Stimulated activated CD4-positive, alpha-beta T cell treated with anti-CD3 and anti-CD28 coated beads, Interleukin-4, amount 100 ng/mL, for 48 hours (primary cell): ENCODE data around the gene ZSWIM4.
"Not testable (repeated sequence)": the region's sequence is repeated elsewhere in the genome, so short reads cannot be mapped to it uniquely, and the experiment has no call there.

ENCODE experiments used
- DNase-seq, 2 donors: peaks; one replicate each; pipeline ENCODE4 v3.0.0-alpha.2; 2020; ENCODE audit warnings: low read depth in 2 of 2

The ZSWIM4 gene

DNA sequence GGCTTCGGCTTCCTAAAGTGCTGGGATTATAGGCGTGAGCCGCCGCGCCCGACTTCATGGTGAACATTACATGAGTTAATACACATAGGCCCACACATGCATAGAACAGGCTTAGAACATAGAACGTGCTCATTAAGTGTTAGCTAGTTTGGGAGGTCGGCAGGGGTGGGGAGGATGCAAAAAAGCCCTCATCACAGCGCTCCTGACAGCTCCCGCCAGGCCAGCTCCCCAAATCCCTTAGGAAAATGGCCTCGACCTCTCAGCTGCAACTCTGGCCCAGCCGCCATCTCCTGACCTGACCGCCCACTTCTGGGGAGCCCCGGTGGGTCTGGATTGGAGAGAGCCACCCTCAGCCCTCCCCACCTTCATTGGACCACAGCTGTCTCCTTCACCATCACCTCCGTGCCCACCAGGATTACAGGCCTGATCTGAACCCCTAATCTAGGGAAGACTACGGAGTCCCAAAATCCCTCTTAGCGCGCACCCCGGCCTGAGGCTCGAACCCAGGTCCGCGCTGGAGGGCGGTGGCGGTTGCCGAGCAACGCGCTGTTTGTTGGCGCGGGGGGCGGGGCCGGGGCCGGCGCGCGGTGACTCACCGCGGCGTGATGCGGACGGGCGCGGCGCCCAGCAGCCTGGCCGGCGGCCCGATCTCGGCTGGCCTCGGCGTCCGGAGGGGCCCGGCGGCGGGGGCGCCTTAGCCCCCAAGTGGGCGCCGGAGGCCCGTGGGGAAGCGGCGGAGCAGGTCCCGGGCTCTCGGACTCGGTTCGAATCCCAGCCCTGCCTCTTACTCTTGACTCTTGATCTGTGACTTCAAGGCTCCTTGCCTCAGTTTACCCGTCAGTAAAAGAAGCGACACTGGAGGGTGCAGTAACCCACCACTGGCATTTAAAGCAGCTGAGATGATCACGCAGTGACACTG, 55.0 kb downstream of the ZSWIM4 start:
- peak; percentile 64 to 69 for DNase-seq

DNA sequence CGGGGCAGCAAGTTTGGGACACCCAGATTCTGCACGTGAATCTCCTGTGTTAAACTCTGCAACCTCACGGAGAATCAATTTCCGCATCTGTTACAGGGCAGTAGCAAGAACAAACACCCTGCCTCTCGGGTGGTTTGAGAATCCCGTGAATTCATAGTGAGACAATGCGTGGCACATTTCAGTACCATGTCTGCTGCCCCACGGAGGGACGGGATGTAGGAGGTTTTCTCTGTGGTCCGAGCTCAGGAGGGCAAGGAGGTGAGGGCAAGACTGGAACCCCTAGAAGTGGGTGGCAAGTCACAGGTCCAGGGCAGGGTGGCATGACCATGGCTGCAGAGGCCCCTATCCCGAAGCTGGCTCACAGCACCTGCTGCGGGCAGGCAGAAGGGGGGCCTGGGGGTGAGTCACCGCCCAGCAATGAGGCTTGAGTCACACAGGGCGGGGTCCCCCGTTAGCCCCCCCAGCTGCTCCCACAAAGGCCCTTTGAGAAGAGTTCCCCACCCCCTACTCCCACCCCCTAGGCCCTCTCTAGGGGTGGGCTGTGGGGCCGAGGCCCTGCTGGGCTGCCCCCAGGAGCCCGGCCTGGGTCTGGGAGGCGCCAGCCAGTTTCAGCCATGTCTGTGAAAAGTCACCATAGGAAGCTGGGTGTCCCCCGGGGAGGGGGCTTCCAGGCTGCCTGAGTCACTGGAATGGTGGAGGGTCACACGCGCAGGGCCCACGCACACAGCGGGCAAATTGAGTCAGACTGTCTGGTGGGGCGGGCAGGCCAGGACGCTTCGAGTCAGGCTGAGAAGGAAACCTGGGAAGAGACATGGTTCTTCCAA, 55.9 kb downstream of the ZSWIM4 start:
- DNase-seq, result no peak

DNA sequence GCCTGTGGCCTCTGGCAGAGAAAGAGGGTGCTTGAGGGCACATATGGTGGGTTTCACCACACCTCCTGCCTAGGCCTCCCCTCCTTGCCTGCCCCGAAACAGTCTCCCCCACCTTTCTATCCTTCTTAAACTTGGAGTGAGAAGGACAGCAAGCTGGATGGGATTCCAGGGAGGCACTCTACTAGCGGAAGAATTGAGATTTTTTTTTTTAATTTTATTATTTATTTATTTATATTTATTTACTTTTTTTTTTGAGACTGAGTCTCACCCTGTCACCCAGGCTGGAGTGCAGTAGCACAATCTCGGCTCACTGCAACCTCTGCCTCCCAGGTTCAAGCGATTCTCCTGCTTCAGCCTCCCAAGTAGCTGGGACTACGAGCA, 56.5 kb downstream of the ZSWIM4 start:
- DNase-seq, result not testable (repeated sequence)

DNA sequence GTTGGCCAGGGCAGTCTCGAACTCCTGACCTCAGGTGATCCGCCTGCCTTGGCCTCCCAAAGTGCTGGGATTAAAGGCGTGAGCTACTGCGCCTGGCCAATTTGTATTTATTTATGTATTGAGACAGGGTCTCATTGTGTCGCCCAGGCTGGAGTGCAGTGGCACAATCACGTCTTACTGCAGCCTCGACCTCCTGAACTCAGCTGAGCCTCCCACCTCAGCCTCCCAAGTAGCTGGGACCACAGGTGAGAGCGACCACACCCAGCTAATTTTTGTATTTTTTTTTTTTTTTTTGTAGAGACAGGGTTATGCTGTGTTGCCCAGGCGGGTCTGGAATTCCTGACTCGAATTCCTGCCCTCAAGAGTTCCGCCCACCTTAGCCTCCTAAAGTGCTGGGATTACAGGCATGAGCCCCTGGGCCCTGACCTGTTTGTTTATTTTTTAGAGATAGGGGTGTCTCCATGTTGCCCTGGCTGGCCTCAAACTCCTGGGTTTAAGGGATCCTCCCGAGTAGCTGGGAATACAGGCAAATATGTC, 57.0 kb downstream of the ZSWIM4 start:
- DNase-seq, result not testable (repeated sequence)

DNA sequence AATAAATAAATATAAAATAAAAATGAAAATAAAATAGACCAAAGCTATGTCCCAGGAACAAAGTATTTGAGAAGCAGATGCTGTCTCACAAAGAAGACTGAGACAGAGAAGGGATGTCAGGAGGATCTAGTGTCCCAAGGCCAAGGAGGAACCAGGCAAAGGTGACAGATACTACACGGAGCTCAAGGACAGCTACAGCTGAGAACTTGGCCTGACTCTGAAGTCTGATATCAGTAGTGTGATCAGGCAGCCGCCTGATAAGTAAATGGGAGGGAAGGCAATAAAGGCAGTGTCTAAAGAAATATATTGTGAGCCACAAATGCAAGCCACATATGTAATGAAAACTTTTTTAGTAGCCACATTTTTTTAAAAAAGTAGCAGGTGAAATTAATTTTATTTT, 61.3 kb downstream of the ZSWIM4 start:
- DNase-seq, result no peak

DNA sequence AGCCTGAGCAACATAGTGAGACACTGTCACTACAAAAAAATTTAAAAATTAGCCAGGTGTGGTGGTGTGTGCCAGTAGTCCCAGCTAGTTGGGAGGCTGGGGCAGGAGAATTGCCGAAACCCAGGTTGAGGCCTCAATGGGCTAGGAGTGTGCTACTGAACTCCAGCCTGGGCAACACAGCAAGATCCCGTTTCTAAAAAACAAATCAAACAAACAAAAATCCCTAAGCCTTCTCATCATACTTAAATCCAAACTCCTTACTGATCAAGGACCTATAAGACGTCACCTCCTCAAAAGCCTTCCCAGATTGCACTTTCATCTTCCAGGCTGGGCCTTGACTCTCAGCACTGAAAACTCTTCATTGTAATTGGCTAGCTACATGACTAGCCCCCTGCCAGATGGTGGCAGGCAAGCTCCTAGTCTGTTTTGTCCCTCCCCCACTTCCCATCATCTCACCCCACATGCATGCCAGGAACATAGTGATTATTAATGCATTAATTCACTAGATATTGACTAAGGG, 64.2 kb downstream of the ZSWIM4 start:
- no peak for DNase-seq

DNA sequence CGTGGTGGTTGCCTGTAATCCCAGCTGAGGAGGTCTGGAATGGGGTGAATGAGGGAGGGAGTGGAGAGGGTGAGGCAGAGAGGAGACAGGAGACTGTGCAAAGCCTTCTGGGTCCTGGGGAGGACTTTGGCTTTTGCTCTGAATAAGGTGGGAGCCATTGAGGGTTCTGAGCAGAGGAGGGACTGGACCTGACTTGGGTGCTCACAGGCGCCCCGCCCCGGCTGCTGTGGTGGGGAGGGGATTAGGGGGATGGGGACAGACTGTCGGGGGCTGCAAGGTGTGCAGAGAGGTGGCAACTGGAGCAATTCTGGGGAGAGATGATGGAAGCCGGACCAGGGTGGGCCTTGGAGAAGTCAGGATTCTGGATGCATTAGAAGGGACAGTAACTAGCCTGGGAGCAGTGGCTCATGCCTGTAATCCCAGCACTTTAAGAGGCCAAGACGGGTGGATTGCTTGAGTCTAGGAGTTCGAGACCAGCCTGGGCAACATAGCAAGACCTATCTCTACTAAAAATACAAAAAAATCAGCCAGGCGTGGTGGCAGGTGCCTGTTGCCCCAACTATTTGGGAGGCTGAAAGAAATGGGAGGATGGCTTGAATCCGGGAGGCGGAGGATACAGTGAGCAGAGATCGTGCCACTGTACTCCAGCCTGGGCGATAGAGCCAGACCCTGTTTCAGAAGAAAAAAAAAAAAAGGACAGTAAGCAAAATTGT, 65.6 kb downstream of the ZSWIM4 start:
- DNase-seq, result no peak

DNA sequence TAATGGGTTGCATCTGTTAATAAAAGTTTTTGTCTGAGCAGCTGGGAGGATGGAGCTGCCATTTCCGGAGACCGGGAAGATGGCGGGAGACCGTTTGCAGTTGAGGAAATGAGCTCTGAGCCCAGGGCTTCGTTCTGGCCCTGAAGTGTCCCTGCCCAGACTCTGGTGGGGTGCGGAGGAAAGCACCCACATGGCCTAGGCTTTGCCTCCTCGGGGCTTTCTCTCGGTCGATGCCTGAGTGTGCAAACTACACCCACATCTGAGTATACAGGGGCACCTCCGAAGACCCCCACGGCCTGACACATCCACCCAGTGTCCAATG, 66.1 kb downstream of the ZSWIM4 start:
- no peak for DNase-seq

DNA sequence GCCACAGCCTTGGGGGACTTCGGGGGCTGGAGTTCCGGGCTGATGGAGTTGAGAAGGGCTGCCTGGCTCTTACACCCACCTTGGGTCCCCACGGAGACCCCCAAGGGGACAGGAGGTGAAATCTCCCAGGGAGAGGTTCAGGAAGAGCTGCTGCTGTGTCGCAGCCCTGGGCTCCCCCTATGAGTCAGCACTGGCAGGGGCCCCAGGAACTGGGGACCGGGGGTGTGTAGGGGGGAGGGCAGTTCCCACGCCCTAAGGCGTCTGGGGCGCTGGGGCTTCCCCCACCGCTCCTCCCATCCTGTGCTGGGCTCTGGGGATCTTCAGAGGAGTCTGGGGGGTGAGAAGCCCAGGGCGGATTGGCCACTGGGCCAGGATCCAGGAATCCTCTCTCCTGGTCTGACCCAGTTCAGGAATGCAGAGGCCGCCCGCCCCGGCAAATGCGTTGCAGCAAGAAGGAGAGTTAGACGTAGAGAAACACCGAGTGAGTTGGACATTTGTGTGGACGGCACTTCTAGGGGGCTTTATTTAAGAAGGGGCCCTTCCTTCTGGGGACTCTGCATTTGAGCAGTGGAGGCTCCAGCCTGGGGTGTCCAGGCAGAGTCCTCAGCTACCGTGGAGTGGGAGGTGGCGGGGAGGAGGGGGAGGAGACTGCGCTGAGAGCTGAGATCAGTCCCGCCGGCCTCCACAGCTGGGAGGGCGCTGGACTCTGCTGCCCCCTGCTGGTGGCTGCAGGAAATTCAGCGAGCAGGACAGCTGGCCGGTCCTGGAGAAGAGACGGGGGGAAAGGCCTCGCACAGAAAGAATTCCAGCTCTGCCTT, 66.7 kb downstream of the ZSWIM4 start:
- peak; percentile 87 to 88 for DNase-seq

DNA sequence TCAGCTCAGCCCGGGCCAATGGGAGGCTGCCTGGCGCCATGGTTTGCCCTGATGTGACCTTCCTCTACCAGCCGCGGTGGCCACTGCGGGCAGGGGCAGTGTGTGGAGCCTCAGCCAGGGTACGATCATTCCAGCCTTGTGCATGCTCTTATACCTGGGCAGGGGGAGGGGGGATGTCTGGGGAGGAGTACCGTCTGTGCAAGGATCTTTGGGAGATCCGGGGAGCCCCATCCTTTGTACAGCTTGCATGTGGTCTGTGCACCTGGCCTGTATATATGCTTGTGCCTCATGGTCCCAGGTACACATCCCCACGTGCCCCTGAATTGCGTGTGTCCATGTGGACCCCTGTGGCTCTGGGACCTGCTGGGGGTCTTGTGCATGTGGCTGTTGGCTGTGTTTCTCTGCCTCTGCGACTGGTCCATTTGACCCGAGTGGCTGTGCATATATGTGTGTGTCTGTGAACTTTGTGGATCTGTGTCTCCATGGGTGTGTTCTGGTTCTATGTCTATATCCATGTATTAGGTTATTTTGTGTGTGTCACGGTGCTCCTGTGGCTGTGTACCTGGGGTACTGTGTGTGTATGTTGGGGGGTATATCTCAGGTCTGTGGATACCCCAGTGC, 68.9 kb downstream of the ZSWIM4 start:
- no peak for DNase-seq

DNA sequence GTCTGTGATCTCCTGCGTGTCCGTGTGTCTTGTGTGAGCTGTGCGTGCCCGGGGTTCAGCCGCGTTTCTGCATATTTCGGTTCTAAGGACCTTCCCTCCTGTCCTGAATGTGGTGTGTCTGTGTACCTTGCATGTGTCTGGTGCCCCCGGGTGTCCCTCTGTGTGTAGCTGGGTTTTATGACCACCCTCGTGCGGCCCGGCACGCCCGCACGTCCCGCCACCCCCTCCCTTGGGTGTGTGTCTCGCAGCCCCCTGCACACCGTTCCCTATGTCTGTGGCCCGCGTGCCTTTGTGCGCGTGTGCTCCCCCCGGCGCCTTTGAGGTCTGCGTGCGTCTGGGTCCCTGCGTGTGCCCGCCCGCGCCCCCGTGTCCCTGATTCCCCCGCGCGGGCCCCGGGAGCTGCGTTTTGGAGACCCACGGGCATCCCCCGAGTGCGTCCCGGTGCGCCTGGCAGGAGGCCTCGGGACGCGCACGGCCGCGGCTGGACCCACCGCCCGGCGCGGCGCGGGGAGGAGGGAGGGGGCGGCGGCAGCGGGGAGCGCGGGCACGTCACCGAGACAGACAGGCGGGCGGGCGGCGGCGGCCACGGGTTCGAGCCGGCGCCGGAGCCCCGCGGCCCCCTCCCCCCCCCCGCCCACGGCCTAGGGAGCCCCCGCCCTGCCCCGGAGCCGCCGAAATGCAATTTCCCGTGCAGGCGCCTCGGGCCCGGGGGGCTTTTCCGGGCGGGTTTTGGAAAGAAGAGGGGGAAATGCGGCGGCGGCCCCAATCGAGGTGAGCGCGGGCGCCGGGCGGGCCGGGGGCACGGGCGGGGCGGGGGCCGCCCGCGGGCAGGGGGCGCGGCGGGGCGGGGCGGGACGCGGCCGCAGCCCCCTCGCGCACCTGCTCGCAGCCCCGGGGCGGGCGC, 69.7 kb downstream of the ZSWIM4 start:
- no peak for DNase-seq

DNA sequence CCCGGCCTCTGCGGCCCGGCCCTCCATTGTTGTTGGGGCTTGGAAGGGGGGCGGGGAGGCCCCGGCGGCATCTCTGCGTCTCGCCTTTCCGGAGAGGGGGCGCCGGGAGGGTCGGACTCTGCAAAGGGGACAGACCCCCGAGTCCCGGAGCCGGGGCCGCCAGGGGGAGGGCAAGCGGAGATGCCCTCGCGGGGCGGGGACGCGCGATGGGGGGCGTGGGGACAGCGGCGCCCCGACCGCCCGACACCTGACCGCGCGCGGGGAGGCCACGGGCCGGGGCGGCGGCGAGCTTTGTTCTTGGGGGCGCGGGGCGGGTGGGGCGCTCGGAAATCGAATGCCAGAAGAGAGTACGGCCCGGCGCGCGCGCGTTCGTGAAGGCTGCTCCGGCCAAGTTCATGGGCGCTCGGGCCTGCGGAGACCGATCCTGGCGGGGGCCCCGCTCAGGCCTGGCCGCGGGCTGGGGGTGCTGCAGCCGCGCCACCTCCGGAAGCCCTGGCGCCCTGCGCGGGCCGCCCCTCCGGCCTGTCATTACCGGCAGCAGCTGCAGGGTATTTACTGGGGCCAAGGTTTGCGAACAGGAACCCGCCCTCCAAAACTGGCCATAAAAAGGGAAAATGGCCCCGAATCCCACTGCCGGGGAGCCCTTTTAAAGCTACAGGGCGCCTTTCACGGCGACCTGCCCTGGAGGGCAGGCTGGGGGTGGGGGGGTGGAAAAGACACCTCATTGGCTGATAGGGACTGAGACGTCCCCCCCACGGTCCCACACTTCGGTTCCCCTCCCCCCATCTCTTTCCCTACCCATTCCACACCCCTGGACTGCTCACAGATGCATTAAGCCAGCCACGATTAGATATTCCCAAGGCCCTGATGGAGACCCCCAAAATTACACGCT, 70.6 kb downstream of the ZSWIM4 start:
- no peak for DNase-seq

DNA sequence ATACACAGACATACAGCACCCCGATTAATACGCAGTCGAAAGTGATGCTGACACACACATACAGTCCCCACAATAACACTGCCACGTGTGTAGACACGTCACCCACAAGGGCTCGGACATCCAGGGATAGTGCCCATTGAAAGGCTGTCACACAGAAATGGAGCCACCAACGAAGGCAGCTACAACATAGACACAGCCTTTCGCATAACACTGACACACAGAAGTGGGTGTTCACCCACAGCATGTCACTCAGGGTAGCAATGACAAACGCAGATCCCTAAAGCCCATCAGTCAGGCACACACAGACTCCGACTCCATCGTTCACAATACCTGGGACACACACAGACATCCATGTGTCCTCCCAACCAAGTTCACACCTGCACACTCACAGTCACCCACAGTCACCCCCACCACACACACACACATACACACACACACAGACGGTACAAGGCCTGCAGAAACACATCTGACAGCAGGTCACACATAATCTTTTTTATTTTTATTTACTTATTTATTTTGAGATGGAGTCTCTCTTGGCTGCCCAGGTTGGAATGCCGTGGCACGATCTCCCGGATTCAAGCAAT, 71.3 kb downstream of the ZSWIM4 start:
- no peak for DNase-seq

DNA sequence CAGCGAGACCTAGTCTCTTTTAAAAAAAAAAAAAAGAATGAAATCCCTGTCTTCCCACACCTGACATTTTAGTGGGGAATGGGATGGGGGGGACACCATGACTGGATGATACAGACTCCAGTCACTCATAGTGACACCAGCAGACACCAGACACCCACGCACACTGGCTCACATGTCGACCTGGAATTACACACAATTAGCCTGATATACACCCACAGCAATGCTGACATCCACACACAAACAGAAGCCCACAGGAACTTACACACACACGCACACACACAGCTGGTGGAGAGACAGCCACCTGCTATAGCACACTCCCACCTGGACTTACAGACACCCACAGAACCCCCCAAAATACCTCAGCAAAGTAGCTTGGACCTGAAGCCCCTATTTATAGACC, 73.4 kb downstream of the ZSWIM4 start:
- no peak for DNase-seq

DNA sequence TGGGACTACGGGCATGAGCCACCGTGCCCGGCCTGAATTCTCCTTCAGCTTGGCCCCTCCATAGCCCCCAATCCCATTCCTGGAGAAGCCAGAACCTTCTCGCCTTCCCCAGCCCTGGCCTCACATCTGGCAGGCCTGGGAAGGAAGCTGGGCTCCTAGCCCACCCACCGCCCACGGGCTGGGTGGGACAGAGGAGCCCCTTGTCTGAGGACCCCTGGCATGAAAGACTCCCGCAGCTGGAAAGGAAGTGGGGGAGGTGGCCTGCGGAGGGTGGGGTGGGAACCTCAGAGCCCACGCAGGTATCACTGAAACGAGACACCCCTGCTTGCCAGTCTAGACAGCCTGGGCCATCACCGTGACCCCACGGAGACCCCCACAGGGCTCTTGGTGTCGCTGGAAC, 74.0 kb downstream of the ZSWIM4 start:
- no peak for DNase-seq

DNA sequence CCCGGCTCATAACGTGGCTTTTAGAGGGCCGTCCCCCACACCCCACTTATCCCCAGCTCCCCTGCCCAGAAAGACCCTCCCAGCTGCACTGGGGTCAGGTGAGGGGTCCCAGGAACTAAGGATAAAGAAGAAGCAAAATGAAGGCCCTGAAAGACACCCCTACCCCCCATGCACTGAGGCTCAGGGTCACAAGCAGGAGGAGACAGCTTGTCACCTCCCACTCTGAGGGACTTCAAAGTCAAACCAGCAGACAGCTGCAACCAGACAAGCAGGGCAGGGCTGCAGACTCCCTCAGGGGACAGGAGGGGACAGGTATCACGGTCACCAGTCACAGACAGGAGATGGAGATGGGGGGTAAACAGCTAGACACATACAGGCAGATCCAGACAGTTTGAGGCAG, 75.6 kb downstream of the ZSWIM4 start:
- no peak for DNase-seq

DNA sequence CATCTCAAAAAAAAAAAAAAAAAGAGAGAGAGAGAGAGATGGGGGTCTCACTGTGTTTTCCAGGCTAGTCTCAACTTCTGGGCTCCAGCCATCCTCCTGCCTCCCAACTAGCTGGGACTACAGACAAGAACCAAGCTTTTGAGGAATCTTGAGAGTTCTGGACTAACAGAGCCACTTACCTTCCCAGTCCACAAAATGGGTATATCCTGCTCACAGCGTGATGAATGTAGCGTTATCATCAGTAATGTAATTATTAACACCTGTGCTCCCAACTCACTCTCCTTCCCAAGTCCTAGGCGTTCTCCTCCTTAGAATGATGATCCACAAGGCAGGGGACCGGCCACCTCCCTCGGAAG, 77.1 kb downstream of the ZSWIM4 start:
- no peak for DNase-seq

DNA sequence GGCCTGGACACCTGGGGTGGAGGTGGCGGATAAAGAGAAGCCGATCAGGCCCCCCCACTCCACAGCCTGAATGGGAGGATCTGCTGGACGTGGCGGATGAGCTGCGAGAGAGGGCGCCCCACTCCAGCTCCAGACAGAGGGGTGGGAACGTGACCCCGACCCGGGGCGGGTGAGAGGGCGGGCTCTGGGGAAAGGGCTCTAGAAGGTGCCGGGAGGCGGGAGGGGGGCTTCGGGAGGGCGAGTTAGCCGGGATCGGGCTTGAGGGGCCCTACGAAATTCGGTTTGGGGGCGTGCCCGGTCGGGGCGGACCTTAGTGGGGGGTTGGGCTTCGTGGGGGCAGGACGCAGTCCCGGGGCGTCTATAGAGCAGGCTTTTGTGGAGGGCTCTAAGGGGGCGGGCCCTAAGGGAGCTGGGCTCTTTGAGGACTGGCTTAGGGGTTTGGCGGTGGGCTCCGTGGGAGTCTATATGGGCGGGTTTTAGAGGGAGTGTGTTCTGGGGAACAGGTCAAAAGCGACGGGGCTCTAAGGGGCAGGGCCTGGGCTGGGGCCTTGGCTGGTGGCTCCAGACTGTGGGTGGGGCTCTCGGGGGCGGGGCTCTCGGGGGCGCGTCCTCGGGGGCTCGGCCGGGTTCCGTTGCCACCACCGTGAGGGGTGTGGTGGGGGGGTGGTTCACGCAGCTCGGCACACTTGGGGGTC, 77.6 kb downstream of the ZSWIM4 start:
- no peak for DNase-seq
